HUES48 (cell line): ENCODE results near the gene HCK.

Experiments used
- H3K27ac ChIP-seq: one replicate; pipeline ENCODE4 v1.7.0; 2013; ENCODE audit warnings: low read depth, low read length, inconsistent platforms
- H3K27me3 ChIP-seq: 2 replicates; pipeline ENCODE4 v1.6.1; 2013; ENCODE audit warnings: mild to moderate bottlenecking, low read length; ENCODE audit not compliant: control insufficient read depth, insufficient read depth
- H3K36me3 ChIP-seq: 2 replicates; pipeline ENCODE4 v1.6.1; 2013; ENCODE audit warnings: low read length; ENCODE audit not compliant: control insufficient read depth, insufficient read depth
- H3K4me1 ChIP-seq: 2 replicates; pipeline ENCODE4 v1.6.1; 2013; ENCODE audit warnings: mild to moderate bottlenecking, low read length; ENCODE audit not compliant: control insufficient read depth, insufficient read depth
- H3K4me3 ChIP-seq: 2 replicates; pipeline ENCODE4 v1.5.1; 2013; ENCODE audit warnings: mild to moderate bottlenecking, low read depth, low read length
- H3K9ac ChIP-seq: 2 replicates; pipeline ENCODE4 v1.6.1; 2013; ENCODE audit warnings: mild to moderate bottlenecking, low read depth, low read length, moderate library complexity
- H3K9me3 ChIP-seq: 2 replicates; pipeline ENCODE4 v1.6.1; 2013; ENCODE audit warnings: low read length; ENCODE audit not compliant: control insufficient read depth, insufficient read depth

The HCK gene

DNA sequence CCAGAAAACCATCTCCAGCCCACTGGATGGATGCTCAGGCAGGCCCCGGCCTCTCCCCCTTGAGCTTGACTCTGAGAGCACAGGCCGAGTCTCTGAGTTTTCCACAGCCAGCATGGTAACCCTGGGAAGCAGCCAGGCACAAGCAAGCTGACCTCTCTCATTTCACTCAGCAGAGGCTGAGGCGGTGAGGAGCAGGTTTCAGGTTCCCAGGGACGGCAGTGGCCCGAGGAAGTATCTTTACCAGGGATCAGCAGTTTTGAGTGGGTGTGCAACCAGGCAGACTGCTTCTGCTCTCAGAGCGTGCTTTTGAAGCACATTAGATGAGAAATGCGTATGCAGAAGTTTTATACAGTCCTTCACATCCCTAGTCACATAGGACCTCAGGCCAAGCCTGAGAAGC, 12.6 kb downstream of the HCK start:
- H3K9ac ChIP-seq, result no peak overlapping the region
- H3K27me3 ChIP-seq, result no peaks in the 10 kb centered on the region
- no peak overlapping the region for H3K4me3 ChIP-seq
- no peaks in the 10 kb centered on the region for H3K4me1 ChIP-seq
- no peaks in the 10 kb centered on the region for H3K9me3 ChIP-seq
- H3K36me3 ChIP-seq, result no peaks in the 10 kb centered on the region
- H3K27ac ChIP-seq, result no peak overlapping the region

GRCh38 chr20:32067234-32067821, 15.3 kb downstream of the HCK start:
- Histone ChIP-seq H3K27ac (no peak overlapping the region), H3K4me3 (no peak overlapping the region), H3K9ac (no peak overlapping the region), H3K4me1 (peaks cover 5% of the 10 kb centered on the region; the same call in 1 of the 2 replicates), H3K36me3 (no peaks in the 10 kb centered on the region), H3K27me3 (no peaks in the 10 kb centered on the region), H3K9me3 (no peaks in the 10 kb centered on the region)

- Histone ChIP-seq H3K4me3 (no peak overlapping the region), H3K36me3 (no peaks in the 10 kb centered on the region), H3K9ac (no peak overlapping the region), H3K27ac (no peak overlapping the region), H3K27me3 (no peaks in the 10 kb centered on the region), H3K9me3 (no peaks in the 10 kb centered on the region), H3K4me1 (peaks cover 5% of the 10 kb centered on the region; the same call in 1 of the 2 replicates)
These were observed 16.1 kb downstream of the HCK start for GRCh38 chr20:32068174-32068573.

DNA sequence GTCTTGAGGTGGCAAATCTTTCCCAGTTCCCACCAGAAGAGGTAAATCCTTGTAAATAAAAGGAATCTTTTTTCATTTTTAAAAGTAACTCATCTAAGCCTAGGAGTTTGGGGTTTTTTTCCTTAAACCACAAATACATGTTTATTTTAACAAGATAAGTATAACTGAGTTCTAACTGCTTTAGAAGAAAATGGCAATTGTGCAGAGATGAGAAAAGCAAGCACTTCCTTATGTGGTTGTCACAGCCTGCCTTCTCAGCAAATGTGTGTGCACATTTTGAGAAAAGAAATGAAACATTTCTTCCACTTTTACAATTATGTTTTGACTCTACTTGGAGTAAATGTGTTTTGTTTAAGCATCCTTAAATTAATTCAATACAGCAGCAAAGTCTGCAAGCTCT, 17.7 kb downstream of the HCK start:
- Histone ChIP-seq H3K9ac (no peak overlapping the region), H3K4me1 (peaks cover 5% of the 10 kb centered on the region; the same call in 1 of the 2 replicates)

GRCh38 chr20:32070282-32070681, 18.2 kb downstream of the HCK start:
- no peak overlapping the region for H3K9ac ChIP-seq
- no peak overlapping the region for H3K27ac ChIP-seq
- no peaks in the 10 kb centered on the region for H3K9me3 ChIP-seq
- no peaks in the 10 kb centered on the region for H3K36me3 ChIP-seq
- no peaks in the 10 kb centered on the region for H3K27me3 ChIP-seq
- peaks cover 5% of the 10 kb centered on the region; the same call in 1 of the 2 replicates for H3K4me1 ChIP-seq
- H3K4me3 ChIP-seq, result no peak overlapping the region

More for the DNA sequence above, 17.7 kb downstream of the HCK start:
- no peaks in the 10 kb centered on the region for H3K27me3 ChIP-seq
- no peaks in the 10 kb centered on the region for H3K36me3 ChIP-seq
- no peak overlapping the region for H3K4me3 ChIP-seq
- H3K9me3 ChIP-seq, result no peaks in the 10 kb centered on the region
- no peak overlapping the region for H3K27ac ChIP-seq

DNA sequence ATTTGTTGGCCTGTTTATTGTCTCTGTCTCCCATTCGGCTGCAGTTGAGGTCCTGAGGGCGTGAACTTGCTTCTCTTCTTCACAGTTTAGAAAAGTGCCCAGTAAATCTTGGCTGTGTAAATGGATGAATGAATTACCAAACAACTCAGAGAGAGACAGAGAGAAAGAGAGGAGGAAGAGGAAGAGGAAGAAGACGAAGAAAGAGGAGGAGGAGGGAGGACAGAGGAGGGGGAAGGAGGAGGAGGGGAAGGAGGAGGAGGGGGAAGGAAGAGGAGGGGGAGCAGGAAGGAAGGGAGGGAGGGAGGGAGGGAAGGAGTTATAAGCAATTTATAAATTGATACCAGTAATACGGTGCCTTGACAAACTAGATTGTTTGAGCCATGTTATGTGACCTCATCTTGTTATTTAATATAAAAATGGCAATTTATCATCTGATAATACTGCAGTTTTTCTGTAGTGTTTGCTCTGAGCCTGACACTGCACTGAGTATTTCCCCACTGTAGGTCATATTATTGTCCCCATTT, 18.7 kb downstream of the HCK start:
- Histone ChIP-seq H3K36me3 (no peaks in the 10 kb centered on the region), H3K27me3 (no peaks in the 10 kb centered on the region), H3K9ac (no peak overlapping the region), H3K27ac (no peak overlapping the region), H3K4me1 (peaks cover 5% of the 10 kb centered on the region; the same call in 1 of the 2 replicates), H3K4me3 (no peak overlapping the region), H3K9me3 (no peaks in the 10 kb centered on the region)

GRCh38 chr20:32071395-32072167, 19.5 kb downstream of the HCK start:
- no peak overlapping the region for H3K4me3 ChIP-seq
- H3K4me1 ChIP-seq, result peaks cover 5% of the 10 kb centered on the region; the same call in 1 of the 2 replicates
- H3K9me3 ChIP-seq, result no peaks in the 10 kb centered on the region
- no peaks in the 10 kb centered on the region for H3K27me3 ChIP-seq
- H3K9ac ChIP-seq, result no peak overlapping the region
- H3K36me3 ChIP-seq, result no peaks in the 10 kb centered on the region
- H3K27ac ChIP-seq, result no peak overlapping the region

- Histone ChIP-seq H3K27me3 (no peaks in the 10 kb centered on the region), H3K9me3 (no peaks in the 10 kb centered on the region), H3K4me3 (no peak overlapping the region), H3K36me3 (no peaks in the 10 kb centered on the region), H3K4me1 (peaks cover 5% of the 10 kb centered on the region; the same call in 1 of the 2 replicates), H3K9ac (no peak overlapping the region), H3K27ac (no peak overlapping the region)
These were observed 20.2 kb downstream of the HCK start for GRCh38 chr20:32072168-32072750.

DNA sequence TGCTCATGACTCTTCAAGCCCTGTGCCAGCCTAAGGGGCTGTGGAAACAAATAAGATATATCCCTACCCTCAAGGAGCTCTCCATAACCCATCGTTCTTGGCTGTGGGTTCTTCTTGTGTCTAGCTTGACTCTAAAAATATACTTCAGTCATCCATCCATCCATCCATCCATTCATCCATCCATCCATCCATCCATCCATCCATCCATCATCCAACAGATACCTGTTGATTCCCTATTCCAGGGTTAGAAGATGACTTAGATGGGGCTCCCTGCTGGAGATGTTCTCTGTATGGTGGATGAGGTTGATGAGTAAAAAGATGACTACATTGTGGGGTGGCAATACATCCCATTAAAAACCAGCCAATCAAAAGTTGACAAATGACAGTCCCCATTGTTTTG, 23.5 kb downstream of the HCK start:
- Histone ChIP-seq H3K4me1 (peaks cover 5% of the 10 kb centered on the region; the same call in 1 of the 2 replicates), H3K27ac (no peak overlapping the region), H3K27me3 (no peaks in the 10 kb centered on the region), H3K36me3 (no peaks in the 10 kb centered on the region), H3K4me3 (no peak overlapping the region), H3K9me3 (no peaks in the 10 kb centered on the region), H3K9ac (no peak overlapping the region)

GRCh38 chr20:32077190-32077589, 25.1 kb downstream of the HCK start:
- no peak overlapping the region for H3K4me3 ChIP-seq
- H3K4me1 ChIP-seq, result no peaks in the 10 kb centered on the region
- no peaks in the 10 kb centered on the region for H3K36me3 ChIP-seq
- H3K27ac ChIP-seq, result no peak overlapping the region
- H3K9ac ChIP-seq, result no peak overlapping the region
- no peaks in the 10 kb centered on the region for H3K9me3 ChIP-seq
- no peaks in the 10 kb centered on the region for H3K27me3 ChIP-seq

- Histone ChIP-seq H3K4me3 (no peak overlapping the region), H3K36me3 (no peaks in the 10 kb centered on the region), H3K27me3 (no peaks in the 10 kb centered on the region), H3K4me1 (no peaks in the 10 kb centered on the region), H3K9ac (no peak overlapping the region), H3K9me3 (no peaks in the 10 kb centered on the region), H3K27ac (no peak overlapping the region)
These were observed 26.3 kb downstream of the HCK start for GRCh38 chr20:32078322-32078721.
